Kidney glomerular epithelial cell (primary cell): ENCODE results near the gene FGFRL1.

Experiments used
- DNase-seq: peaks from one replicate; lab custom pipeline; 2025; lab: John Stamatoyannopoulos, UW

The FGFRL1 gene

DNA sequence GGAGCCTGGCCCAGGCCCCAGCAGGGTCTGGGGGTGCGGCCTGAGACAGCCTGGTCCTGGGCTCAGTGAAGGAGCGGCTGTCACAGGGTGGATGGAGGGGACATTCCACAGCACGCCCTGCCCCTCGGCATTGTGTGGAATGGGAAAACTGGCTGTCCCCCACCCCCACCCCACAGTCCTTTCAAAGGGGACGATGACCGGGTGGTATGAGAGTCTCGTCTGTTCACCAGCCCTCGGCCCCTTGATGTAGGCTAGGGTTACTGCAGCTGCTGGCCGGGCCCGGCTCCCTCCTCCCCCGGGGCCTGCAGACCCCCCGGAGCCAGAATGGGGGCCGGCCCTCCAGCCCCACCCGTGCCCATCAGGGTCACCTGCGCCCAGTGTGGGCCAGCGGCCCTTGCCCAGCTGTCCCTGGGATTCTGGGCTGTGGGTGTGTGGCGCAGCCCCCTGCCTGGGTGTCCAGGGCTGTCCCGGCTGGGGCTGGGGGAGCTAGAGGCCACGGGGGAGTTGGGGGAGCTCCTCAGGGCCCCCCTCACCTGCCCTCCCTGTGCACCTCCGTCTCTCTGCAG, 11.7 kb downstream of the FGFRL1 start:
- DNase-seq = no peak

DNA sequence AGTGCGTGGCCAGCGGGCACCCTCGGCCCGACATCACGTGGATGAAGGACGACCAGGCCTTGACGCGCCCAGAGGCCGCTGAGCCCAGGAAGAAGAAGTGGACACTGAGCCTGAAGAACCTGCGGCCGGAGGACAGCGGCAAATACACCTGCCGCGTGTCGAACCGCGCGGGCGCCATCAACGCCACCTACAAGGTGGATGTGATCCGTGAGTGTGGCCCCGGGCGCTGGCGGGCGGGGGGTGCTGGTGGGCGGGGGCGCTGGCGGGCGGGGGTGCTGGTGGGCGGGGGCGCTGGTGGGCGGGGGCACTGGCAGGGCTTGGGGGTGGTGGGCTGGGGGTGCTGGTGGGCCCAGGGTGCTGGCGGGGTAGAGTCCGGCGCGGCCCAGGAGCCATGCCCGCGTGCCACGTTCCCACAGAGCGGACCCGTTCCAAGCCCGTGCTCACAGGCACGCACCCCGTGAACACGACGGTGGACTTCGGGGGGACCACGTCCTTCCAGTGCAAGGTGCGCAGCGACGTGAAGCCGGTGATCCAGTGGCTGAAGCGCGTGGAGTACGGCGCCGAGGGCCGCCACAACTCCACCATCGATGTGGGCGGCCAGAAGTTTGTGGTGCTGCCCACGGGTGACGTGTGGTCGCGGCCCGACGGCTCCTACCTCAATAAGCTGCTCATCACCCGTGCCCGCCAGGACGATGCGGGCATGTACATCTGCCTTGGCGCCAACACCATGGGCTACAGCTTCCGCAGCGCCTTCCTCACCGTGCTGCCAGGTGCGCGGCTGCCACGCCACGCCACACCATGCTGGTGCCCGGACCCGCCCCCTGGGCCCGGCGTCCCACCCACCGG, 12.7 kb downstream of the FGFRL1 start:
- no peak for DNase-seq

DNA sequence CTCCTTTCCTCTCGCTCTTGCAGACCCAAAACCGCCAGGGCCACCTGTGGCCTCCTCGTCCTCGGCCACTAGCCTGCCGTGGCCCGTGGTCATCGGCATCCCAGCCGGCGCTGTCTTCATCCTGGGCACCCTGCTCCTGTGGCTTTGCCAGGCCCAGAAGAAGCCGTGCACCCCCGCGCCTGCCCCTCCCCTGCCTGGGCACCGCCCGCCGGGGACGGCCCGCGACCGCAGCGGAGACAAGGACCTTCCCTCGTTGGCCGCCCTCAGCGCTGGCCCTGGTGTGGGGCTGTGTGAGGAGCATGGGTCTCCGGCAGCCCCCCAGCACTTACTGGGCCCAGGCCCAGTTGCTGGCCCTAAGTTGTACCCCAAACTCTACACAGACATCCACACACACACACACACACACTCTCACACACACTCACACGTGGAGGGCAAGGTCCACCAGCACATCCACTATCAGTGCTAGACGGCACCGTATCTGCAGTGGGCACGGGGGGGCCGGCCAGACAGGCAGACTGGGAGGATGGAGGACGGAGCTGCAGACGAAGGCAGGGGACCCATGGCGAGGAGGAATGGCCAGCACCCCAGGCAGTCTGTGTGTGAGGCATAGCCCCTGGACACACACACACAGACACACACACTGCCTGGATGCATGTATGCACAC, 13.6 kb downstream of the FGFRL1 start:
- no peak for DNase-seq

DNA sequence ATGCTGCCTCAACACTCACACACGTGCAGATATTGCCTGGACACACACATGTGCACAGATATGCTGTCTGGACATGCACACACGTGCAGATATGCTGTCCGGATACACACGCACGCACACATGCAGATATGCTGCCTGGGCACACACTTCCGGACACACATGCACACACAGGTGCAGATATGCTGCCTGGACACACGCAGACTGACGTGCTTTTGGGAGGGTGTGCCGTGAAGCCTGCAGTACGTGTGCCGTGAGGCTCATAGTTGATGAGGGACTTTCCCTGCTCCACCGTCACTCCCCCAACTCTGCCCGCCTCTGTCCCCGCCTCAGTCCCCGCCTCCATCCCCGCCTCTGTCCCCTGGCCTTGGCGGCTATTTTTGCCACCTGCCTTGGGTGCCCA, 14.7 kb downstream of the FGFRL1 start:
- peak; percentile 20 for DNase-seq

DNA sequence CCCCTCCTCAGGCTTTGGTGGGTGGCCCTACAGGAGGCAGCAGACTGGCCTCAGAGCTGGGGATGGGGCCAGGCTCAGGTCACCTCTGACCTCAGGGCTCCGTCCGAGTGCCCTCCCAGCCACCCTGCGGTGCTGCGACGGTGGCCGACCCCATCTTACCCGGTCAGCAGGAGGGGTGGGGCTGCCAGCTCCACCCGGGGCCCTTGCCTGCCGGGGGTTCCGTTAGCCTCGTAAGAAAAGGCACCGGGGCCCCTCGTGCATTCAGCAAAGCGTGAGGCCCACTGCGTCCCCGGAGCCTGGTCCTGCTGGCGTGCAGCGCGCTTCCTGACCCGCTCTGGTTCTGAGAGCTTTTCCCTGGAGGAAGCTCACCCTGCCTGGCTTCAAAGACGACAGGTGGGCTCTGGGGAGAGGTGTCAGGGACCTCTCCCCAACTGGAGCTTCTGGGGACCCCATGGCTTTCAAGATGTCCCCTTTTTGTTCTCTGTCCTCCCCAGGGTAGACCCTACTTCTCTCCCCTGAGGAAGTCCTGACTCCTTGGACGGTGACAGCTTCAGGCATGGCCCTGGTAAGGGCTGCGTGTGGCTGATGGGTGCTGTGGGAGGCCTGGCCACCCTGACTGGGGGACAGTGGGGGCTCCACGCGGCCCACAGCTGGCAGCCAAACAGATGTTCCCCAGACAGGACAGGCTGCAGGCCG, 15.9 kb downstream of the FGFRL1 start:
- DNase-seq = no peak

DNA sequence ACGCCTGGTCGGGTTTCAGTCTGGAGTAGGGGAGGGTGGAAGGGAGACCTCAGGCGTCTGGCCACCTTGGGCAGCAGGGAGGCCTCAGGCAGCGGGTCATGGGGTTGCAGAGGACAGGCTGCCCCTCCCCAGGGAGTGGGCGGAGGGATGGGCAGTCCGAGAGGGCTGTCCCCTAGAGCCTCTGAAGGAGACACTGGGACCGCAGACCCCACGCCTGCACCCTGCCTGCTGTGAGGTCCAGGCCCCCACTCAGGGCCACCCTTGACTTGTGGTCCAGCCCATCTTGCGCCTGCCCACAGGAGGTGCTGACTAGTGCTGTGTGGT, 16.5 kb downstream of the FGFRL1 start:
- no peak for DNase-seq

DNA sequence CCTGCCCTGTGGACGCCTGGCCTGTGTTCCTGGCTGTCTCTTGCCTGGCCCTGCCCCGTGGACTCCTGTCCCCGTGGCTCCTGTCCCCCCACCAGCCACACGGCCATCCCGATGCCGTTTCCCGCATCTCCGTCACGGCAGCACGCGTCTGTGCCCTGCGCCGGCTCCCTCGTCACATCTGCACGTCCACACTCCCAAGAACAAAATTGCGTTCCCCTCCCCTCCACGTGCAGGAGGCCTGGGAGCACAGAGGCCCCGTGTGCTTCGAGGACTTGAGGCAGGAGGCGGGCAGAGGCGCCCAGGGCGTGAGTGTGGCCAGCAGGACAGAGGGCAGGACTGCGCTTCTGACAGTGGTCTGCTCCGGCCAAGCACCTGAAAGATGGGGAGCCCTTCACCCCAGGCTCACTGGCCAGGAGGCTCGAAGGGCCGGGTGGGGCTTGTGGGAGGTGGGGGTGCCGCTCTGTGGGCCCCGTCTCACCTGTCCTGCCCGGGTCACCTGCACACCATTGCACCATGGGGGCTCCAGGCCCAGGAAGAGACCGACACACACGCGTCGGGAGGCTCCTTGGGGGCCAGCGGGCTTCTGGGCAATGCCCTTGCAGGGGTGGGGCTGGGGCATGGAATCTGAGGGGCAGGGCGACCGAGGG, 17.3 kb downstream of the FGFRL1 start:
- DNase-seq = no peak

DNA sequence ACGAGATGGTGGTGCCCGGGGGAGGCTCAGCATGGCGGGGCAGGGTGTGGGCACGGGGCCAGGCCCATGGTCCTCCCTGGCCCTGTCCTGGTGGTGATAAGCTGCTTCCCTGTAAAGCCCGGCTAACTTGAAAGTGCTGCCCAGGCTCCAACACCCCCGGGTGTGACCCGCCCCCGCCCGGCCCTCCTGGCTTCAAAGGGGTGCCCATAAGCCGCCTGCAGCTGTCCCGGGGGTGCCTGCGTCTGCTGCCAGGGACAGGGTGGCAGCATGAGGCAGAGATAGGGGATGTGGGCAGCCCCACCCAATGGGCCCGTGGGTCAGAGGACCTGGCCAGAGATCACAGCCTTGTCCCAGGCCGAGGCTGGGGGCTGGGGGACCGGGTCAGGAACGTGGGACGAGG, 18.1 kb downstream of the FGFRL1 start:
- no peak for DNase-seq

DNA sequence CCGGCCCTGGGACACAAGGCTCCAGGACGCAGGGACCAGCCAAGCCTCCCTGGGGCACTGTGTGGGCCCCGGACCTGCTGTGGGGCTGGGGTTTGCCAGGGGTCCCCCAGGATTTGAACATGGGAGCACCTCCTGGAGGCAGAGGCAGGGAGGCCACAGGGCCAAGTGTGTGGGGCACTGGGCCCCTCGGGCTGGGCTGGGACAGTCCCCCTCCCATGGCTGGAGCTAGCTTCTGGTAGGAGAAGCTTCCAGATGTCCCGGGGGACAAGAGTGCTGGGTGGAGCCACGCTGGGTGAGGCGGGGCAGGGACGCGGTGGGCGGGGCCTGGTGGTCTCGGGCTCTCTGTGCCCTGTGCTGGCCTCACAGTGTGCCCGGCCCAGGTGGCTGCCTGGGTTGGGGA, 18.6 kb downstream of the FGFRL1 start:
- no peak for DNase-seq

DNA sequence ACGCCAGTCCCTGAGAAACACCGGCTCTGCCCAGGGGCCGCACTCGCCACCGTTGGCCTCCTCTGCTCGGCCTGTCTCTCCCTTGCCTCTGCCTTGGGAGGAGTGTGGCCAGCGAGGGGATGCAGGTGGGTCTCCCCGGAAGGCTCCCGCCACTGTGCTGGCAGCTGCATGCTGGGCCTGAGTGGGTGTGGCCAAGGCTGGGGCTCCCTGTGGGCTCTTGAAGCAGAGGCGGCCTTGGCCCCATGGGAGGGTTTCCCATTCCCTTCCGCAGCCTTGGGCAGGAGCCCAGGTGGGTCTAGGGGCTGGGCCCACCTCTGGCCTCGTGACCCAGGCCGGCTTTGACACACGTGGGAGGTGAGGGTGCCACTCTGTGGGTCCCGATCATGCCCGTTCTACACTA, 19.1 kb downstream of the FGFRL1 start:
- no peak for DNase-seq

DNA sequence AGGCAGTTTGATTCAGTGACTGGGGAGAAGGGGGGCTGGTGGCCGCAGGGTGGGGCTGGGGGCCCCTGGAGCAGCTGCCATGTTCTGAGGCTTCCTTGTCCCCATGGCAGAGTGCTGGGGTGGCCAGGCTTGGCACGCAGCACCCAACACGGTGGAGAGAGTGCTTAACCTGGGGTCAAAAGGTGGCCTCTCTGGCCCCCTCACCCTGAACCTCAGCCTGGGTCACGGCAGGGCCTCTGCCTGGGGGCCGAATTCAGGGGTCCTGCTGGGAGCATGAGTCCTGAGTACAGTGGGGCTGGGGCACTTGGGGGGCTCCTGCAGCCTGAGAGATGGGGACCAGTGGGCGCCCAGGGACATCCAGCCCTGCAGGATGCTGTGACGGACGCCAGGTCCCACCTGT, 19.9 kb downstream of the FGFRL1 start:
- no peak for DNase-seq

DNA sequence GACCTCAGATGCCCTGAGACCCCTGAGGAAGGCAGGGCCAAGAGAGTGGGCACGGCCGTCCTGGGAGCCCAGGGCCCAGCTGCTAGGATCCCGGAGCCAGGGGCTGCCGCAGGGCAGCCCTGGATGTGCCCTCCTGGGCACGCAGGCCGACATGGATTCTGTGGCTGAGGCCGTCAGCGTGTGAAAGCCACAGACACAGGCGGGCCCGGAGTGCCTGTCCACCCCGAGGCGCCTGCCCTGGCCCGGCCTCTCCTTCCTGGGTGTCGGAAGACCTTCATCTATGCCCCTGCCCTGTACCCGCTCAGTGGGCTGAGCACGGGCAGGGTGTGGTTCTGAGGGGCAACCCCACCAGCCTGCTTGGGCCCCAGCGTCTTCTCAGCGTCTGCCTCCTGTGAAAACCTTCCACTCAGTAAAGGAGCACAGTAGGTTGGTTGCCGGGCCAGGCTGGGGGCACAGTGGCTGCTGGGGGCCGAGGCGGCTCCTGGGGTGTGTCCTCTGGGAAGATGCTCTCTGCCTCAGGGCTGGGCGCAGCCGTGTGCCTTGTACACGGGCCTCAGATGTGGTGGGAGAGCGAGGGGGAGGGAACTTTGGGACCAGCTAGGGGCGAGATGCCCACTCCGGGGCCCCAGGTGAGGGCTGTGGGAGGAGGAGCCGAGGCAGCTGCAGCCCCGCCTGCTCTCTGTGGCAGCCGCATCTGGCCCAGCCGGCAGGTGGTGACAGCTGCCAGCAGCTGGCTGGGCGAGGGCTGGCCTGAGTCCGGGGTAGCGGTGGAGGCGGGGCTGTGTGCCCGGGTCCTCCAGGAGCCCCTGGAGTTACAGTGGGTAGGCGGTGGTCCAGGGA, 20.8 kb downstream of the FGFRL1 start:
- no peak for DNase-seq

DNA sequence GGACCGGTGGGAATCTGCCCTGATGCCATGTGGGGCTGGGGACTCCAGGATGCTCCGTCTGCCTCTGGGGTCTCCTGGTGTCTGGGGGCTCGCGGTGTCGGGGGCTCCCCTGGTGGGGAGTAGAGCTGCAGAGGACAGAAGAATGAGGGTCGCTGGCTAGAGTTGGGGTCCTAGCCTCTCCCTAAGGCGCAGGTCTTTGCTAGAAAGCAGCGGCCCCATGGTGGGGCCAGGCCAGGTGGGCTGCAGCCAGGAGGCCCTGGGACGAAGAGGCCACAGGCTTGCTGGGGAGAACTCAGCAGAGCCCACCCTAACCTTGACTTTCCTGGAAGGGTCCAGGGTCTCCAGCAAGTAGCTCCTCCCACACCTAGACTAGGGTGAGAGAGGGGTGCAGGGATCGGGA, 21.4 kb downstream of the FGFRL1 start:
- no peak for DNase-seq

DNA sequence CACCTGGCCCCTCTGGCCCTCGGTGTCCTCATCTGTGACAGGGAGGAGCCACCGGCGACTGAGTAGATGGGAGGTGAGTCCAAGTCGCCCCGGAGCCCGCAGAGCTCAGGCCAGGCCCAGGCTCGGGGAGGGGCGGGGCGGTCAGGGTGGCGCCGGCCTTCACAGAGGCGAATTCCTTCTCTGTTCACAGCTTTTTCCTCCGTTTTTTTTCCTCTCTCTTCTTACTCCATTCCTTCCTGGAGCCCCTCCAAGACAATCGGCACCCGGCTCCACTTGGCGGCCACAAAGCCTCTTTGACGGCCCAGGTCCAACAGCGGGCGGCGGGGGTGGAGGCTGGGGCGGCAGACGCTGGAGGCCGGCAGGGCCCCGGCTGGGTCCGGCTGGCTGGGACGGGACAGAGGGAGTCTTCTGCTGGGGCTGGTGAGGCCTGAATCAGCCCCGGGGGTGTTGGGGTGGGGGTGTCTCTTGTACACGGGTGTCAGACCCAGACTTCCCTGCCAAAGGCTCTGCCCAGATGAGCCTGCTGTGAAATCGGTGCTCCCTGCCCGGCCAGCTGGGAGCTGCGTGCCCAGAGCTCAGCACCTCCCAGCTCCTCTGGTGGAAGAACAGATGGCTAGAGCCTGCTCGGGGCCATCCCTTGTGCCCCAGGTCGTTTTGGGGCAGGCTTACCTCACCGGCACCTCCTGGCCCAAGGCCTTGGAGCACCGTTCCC, 22.6 kb downstream of the FGFRL1 start:
- DNase-seq = no peak

DNA sequence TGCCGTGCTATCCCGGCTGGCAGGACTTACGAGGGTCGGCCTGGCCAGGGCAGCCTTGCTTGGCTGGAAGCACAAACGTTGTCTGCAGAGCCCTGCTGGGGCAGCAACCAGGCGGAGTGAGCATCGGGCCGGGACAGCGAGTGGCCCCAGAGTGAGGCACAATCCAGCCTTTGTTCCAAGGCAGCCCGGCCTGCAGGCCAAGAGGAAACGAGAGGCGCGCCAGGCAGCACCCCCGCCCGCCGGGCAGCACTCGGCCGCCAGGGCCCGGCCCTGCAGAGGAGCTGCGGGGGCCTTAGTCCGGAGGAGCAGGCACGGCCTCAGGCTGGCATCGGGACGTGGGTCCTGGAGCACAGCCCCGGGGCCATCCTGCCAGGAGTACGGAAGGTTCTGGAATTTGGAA, 24.1 kb downstream of the FGFRL1 start:
- no peak for DNase-seq

DNA sequence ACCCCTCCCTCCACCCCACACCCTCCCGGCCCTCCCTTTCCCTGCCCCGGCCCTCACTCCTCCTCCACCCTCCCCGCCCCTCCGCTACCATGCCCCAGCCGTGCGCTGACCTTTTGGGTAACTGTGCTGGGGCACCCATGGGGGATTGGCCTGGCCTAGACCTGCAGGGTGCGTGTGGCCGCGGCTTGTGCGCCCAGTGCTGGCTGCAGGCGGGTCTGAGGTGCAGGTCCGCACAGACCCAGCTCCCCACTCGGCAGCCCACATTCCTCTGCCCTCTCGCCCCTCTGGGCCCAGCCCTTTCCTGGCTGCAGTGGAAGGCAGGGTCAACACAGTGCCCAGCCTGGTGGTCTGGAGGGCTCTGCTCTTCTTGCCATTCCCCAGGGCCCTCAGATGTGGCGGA, 24.7 kb downstream of the FGFRL1 start:
- no peak for DNase-seq

DNA sequence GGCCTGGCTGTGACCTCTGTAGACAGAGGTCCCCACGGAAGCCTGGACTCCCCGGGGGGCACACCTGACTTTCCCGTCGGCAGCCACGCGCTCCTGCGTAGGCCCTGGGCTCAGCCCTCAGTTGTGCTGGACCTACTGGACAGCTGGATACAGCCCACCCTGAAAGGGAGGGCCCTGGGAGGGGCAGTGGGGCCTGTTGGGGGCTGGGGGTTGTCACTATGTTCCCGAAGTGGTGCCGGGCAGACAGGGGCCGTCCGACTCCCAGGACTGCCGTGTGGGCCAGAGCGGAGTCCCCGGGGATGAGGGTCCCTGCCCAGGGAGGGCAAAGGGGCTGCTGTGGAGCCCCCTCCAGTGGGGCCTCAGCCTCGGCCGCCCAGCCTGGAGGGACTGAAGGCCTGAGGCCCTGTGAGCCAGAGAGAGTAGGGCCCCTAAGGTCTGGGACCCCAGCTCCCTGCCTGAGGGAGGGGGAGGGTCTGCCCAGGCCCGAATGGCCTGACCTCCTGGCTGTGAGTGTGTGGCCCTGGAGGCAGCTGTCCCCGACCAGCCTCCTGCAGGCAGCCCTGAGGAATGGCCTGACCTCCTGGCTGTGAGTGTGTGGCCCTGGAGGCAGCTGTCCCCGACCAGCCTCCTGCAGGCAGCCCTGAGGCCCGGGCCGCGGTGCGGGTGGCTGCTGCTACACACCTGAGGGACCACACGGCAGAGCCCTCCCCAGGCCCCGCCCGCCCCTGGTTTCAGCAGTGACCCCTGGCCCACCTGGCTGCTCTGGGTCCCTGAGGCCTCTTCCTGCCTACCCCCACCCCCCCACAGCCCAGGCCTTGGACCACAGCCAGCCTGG, 25.8 kb downstream of the FGFRL1 start:
- no peak for DNase-seq

DNA sequence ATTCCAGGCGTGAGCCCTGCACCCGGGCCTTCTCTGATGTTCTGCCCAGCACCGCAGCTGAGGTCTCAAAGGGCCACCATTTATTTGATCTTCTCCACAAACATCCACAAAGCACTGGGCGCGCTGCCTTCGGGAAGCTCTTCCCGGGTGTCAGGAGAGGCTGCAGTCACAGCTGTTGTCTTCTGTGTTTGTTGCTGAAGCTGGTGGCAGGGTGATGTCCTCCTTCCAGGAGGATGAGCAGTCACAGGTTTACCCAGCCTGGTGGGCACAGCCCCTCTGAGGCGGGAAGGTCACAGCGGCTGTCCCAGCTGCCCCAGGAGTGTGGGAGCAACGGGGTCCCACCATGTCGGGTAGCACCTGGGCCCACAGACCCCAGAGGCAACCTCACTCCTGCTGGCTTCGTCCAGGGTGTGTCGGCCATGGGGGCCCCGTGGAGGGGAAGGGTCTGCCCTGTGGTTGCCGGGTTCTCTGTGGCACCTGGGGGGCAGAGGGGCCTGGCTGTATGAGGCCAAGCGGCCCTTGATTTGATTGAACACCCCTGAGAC, 27.6 kb downstream of the FGFRL1 start:
- DNase-seq = no peak

DNA sequence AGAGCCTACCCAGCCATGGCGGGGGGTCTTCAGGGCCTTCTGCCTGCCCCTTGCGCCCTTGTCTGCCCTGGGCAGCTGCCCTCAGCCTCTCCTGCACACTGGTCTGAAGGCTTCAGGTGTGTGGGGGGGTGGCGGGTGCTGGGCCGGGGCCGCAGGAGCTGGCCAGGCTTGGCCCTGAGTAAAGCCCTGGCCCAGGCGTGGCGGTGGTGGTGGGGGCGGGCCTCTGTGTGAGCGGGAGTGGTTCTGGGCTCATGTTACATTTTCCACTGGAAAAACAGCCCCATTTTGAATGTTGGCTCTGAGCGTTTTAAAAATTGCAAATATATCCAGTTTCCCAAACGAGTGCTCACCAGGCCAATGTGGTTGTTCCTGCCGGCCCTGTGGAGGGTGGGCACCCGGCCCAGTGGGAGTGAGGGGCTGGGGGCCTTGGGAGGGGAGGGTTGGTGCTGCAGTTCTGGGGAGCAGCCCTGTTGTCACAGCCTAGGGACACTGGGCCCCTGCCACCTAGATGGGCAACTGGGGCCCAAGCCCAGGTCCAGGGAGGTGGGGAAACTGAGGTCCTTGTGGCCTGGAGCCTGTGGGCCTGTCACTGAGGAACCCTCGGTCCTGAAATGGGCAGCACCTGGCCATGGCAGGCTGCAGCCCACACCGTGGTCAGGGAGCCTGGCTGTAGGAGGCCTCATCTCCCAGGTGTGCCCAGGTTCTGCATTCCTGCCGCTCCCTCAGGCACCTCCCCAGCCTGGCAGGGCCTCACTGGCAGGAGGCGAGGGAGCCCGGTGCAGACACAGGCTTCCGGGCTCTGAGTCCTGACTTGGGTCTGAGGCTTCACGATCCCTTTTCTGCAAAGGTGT, 28.3 kb downstream of the FGFRL1 start:
- DNase-seq = no peak
